BE2C (cell line): ENCODE results near the gene USP11.

Source experiments
- DNase-seq: peaks from one replicate; pipeline ENCODE4 v3.0.0-alpha.2; 2020
- H3K27me3 ChIP-seq: fragments of 250-450 bp; sonication (Bioruptor Pico); 2 replicates; pipeline ENCODE4 v1.5.1; 2020; ENCODE audit warnings: mild to moderate bottlenecking
- H3K36me3 ChIP-seq: fragments of 250-450 bp; sonication (Bioruptor Pico); 2 replicates; pipeline ENCODE4 v1.5.1; 2020; ENCODE audit warnings: mild to moderate bottlenecking
- H3K4me1 ChIP-seq: fragments of 250-450 bp; sonication (Bioruptor Pico); 2 replicates; pipeline ENCODE4 v1.5.1; 2020
- H3K4me3 ChIP-seq: 2 replicates; pipeline ENCODE4 v1.5.1; 2011; ENCODE audit warnings: low read depth, low read length
- H3K9me3 ChIP-seq: fragments of 250-450 bp; sonication (Bioruptor Pico); 2 replicates; pipeline ENCODE4 v1.5.1; 2020
- CTCF ChIP-seq: IDR thresholded peaks from 2 replicates; pipeline ENCODE4 v1.5.1; 2012; ENCODE audit warnings: mild to moderate bottlenecking, low read depth, low read length

USP11 gene

GRCh38 chrX:47285836-47286320 lies 53.1 kb downstream of the USP11 start:
- no peaks in the 10 kb centered on the region for H3K36me3 ChIP-seq
- no peaks in the 10 kb centered on the region for H3K27me3 ChIP-seq
- no peak for TF ChIP-seq CTCF
- H3K9me3 ChIP-seq: no peaks in the 10 kb centered on the region
- DNase-seq: no peak
- no peaks in the 10 kb centered on the region for H3K4me1 ChIP-seq
- H3K4me3 ChIP-seq: no peak overlapping the region

- Histone ChIP-seq H3K9me3 (no peaks in the 10 kb centered on the region), H3K27me3 (no peaks in the 10 kb centered on the region), H3K4me3 (no peak overlapping the region), H3K4me1 (no peaks in the 10 kb centered on the region), H3K36me3 (no peaks in the 10 kb centered on the region)
- no peak for TF ChIP-seq CTCF
- DNase-seq: no peak
These were observed 60.3 kb downstream of the USP11 start for GRCh38 chrX:47293106-47293505.

GRCh38 chrX:47296766-47297365 lies 64.1 kb downstream of the USP11 start:
- Histone ChIP-seq H3K9me3 (no peaks in the 10 kb centered on the region), H3K4me3 (no peak overlapping the region), H3K4me1 (no peaks in the 10 kb centered on the region), H3K36me3 (no peaks in the 10 kb centered on the region), H3K27me3 (no peaks in the 10 kb centered on the region)
- no peak for DNase-seq
- TF ChIP-seq CTCF: no peak

GRCh38 chrX:47297874-47298273 lies 65.1 kb downstream of the USP11 start:
- TF ChIP-seq CTCF: no peak
- no peak for DNase-seq
- H3K4me1 ChIP-seq: no peaks in the 10 kb centered on the region
- H3K4me3 ChIP-seq: no peak overlapping the region
- no peaks in the 10 kb centered on the region for H3K9me3 ChIP-seq
- no peaks in the 10 kb centered on the region for H3K36me3 ChIP-seq
- H3K27me3 ChIP-seq: no peaks in the 10 kb centered on the region
